ENCODE results near the gene TNRC18.
"Not testable (repeated sequence)": the region's sequence is repeated elsewhere in the genome, so short reads cannot be mapped to it uniquely, and the experiment has no call there.

TNRC18 gene

DNA sequence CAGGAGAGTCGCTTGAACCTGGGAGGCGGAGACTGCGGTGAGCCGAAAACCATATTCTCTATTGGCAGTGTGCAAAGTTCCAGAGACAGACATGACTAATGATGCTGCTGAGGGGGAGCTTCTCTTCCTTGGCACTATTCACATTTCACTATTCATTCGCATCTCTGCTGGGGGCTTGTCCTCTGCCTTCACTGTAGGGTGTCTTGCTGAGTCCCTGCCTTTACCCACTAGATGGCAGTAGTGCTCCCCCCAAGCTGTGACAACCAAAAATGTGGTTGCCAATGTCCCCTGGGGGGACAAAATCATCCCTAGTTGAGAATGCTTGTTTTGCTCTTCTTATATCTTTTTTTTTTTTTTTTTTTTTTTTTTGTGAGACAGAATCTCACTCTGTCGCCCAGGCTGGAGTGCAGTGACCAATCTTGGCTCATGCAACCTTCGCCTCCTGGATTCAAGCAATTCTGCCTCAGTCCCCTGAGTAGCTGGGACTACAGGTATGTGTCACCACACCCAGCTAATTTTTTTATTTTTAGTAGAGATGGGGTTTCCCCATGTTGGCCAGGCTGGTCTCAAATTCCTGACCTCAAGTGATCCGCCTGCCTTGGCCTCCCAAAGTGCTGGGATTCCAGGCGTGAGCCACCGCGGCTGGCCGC is 57.5 kb downstream of the TNRC18 start:
- not testable (repeated sequence) for H3K4me3 Mint-ChIP-seq; H3K27ac Mint-ChIP-seq; H3K27me3 Mint-ChIP-seq (ENCODE audit: low read depth); H3K4me1 Mint-ChIP-seq; H3K9me3 Mint-ChIP-seq
- peaks cover 43% of the 10 kb centered on the region for H3K36me3 Mint-ChIP-seq (ENCODE audit: low read depth)
- TF ChIP-seq, protein P1, sequence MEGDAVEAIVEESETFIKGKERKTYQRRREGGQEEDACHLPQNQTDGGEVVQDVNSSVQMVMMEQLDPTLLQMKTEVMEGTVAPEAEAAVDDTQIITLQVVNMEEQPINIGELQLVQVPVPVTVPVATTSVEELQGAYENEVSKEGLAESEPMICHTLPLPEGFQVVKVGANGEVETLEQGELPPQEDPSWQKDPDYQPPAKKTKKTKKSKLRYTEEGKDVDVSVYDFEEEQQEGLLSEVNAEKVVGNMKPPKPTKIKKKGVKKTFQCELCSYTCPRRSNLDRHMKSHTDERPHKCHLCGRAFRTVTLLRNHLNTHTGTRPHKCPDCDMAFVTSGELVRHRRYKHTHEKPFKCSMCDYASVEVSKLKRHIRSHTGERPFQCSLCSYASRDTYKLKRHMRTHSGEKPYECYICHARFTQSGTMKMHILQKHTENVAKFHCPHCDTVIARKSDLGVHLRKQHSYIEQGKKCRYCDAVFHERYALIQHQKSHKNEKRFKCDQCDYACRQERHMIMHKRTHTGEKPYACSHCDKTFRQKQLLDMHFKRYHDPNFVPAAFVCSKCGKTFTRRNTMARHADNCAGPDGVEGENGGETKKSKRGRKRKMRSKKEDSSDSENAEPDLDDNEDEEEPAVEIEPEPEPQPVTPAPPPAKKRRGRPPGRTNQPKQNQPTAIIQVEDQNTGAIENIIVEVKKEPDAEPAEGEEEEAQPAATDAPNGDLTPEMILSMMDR (IDR thresholded peaks at IDR 0.05; ENCODE audit: unreplicated experiment in 3 of 3): peak; percentile 68 to 83 (median 72)

DNA sequence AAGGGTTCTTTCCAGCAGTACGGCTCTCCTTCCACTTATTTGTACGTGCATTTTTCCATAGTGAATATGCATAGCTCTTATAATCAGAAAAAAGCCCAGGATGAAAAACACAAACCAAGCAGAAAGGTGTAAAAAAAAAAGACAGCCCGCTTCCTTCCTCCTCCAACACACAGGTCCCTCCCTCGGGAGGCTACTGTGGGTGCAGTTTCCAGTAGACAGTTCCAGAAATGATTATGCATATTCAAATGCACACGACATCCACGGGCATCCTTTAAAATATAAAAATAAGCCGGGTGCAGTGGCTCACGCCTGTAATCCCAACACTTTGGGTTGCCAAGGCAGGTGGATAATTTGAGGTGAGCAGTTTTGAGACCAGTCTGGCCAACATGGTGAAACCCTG is 59.9 kb downstream of the TNRC18 start:
- Mint-ChIP-seq H3K36me3 (ENCODE audit: low read depth) (peaks cover 48% of the 10 kb centered on the region), H3K4me3 (no peak overlapping the region), H3K9me3 (no peaks in the 10 kb centered on the region), H3K4me1 (peaks cover 5% of the 10 kb centered on the region), H3K27ac (no peak overlapping the region), H3K27me3 (ENCODE audit: low read depth) (no peaks in the 10 kb centered on the region)
- TF ChIP-seq, protein P1 (IDR thresholded peaks at IDR 0.05; ENCODE audit: unreplicated experiment in 3 of 3): no peak

DNA sequence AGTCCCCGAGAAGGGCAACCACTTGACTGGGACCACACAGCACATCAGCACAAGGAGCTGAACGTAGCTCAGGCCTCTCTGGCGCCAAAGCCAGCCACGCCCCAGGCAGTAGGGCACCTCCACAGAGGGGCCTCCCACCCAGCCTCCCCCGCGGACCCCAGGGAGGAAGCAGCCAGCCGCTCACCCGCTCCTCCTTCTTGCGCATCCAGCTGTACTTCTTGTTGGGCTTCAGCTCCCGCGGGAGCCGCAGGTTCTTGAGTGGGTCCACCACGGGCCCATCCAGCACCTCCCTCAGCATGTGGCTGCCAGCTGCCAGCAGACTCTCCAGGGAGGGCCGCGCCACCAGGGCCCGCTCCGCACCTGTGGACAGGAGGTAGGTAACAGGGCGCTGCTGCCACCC is 61.2 kb downstream of the TNRC18 start:
- Mint-ChIP-seq H3K27me3 (ENCODE audit: low read depth) (no peaks in the 10 kb centered on the region), H3K9me3 (no peaks in the 10 kb centered on the region), H3K36me3 (ENCODE audit: low read depth) (peaks cover 59% of the 10 kb centered on the region), H3K4me1 (peaks cover 5% of the 10 kb centered on the region), H3K27ac (no peak overlapping the region), H3K4me3 (no peak overlapping the region)
- TF ChIP-seq, protein P1 (IDR thresholded peaks at IDR 0.05; ENCODE audit: unreplicated experiment in 3 of 3): no peak

DNA sequence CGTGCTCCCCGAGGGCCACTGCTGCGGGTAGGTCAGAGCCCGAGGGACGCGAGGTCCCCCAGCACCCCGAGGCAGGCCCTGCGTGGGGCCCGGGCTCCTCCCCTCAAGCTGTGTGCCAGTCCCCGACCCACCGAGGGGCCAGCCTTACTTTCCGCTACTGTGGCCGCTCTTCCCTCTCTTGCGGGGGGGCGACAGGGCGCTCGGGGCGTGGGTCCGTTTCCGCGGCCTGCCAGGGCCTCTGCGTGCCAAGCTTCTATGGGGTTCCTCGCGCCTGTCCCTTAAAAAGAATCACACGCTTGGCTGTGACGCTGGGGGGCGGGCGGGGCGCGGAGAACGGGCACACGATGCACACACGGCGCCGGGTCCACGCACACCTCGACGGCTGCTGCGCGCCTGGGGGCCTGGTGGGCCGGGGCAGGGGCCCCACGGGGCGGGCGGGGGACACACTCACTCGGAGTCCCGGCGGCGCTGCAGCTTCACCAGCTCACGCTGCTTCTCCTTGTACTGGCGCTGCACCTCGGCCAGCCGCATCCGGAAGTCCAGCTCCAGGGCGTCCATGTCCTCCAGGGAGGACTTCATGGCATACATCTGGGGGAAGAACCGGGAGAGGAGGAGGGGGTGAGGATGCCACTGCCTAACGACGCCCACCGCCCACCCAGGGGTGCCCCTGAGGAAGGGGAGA is 62.0 kb downstream of the TNRC18 start:
- no peaks in the 10 kb centered on the region for H3K9me3 Mint-ChIP-seq
- TF ChIP-seq, protein P1 (IDR thresholded peaks at IDR 0.05; ENCODE audit: unreplicated experiment in 3 of 3): no peak

DNA sequence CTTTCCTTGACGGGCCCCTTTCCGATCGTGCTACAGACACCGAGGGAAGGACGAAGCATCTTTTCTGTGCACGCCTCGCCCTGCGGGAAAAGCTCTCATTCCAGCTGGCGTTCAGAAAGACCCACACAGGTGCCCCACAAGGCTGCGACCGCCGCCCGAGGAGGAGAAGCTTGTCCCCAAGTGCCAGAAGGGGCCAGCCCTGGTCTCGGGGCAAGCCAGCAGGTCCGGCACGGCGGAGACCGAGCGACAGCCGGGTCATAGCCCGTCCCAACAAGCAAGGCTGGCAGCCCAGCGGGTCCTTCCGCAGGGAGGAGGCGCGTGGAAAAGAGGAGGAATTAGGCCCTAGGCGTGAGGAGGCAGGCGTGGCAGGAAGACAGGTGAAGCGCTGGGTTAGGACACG is 62.7 kb downstream of the TNRC18 start:
- Mint-ChIP-seq H3K9me3 (no peaks in the 10 kb centered on the region), H3K36me3 (ENCODE audit: low read depth) (peaks cover 67% of the 10 kb centered on the region), H3K4me1 (peaks cover 2% of the 10 kb centered on the region), H3K4me3 (no peak overlapping the region), H3K27me3 (ENCODE audit: low read depth) (no peaks in the 10 kb centered on the region), H3K27ac (no peak overlapping the region)
- TF ChIP-seq, protein P1 (IDR thresholded peaks at IDR 0.05; ENCODE audit: unreplicated experiment in 3 of 3): no peak

More for the DNA sequence above, 62.0 kb downstream of the TNRC18 start:
- Mint-ChIP-seq H3K4me3 (no peak overlapping the region), H3K36me3 (ENCODE audit: low read depth) (peaks cover 63% of the 10 kb centered on the region), H3K27ac (no peak overlapping the region), H3K27me3 (ENCODE audit: low read depth) (no peaks in the 10 kb centered on the region), H3K4me1 (peaks cover 5% of the 10 kb centered on the region)

DNA sequence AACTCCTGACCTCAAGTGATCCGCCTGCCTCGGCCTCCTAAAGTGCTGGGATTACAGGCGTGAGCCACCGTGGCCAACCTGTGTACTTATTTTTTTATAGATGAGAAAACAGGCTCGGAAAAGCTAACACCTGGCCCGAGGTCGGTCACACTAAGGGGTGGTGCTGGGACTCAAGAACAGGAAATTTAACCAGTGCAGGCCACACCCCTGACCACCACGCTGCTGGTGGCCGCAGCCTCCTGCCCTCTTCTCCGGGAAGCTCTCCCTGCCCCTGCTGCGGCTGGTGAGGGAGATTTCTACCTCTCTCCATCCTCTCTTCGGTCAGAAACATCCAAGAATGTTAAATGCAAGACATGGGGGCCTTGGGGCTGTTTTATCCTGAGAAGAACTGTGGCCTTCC is 63.2 kb downstream of the TNRC18 start:
- TF ChIP-seq, protein P1 (IDR thresholded peaks at IDR 0.05; ENCODE audit: unreplicated experiment in 3 of 3): no peak
- H3K27me3 Mint-ChIP-seq (ENCODE audit: low read depth): no peaks in the 10 kb centered on the region
- H3K9me3 Mint-ChIP-seq: no peaks in the 10 kb centered on the region

DNA sequence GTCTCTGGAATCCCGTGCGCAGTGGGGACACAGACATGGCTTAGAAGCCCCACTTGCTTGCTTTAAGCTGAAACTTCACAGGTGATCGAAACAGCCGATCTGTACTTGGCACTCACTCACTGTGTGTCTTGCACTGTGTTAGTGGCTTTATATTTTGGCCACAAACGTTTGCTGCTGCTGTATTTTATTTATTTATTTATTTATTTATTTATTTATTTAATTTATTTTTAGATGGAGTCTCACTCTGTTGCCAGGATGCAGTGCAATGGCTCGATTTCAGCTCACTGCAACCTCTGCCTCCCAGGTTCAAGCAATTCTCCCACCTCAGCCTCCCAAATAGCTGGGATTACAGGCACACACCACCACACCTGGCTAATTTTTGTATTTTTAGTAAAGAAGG is 63.6 kb downstream of the TNRC18 start:
- H3K36me3 Mint-ChIP-seq (ENCODE audit: low read depth): peaks cover 70% of the 10 kb centered on the region
- not testable (repeated sequence) for H3K27me3 Mint-ChIP-seq (ENCODE audit: low read depth); H3K9me3 Mint-ChIP-seq; H3K4me3 Mint-ChIP-seq; H3K4me1 Mint-ChIP-seq; H3K27ac Mint-ChIP-seq

More for the DNA sequence above, 63.2 kb downstream of the TNRC18 start:
- Mint-ChIP-seq H3K4me3 (no peak overlapping the region), H3K4me1 (no peaks in the 10 kb centered on the region), H3K27ac (no peak overlapping the region), H3K36me3 (ENCODE audit: low read depth) (peaks cover 70% of the 10 kb centered on the region)

Measured in nephron (organoid).